ENCODE data around the gene LY86.

The LY86 gene

GRCh38 chr6:6588924-6589709 is 597 bp downstream of the LY86 start:
- no peak overlapping the region for H3K4me3 ChIP-seq (ENCODE audit: low read length)
- H3K4me1 ChIP-seq (ENCODE audit: insufficient read depth, low read length): no peaks in the 10 kb centered on the region
- no peak overlapping the region for H3K9ac ChIP-seq (ENCODE audit: low read depth, low read length)
- no peak overlapping the region for H3K27ac ChIP-seq (ENCODE audit: low read length)
- no peaks in the 10 kb centered on the region for H3K36me3 ChIP-seq (ENCODE audit: insufficient read depth, low read depth, low read length)
- no peaks in the 10 kb centered on the region for H3K27me3 ChIP-seq (ENCODE audit: insufficient read depth, low read length)
- no peaks in the 10 kb centered on the region for H3K9me3 ChIP-seq (ENCODE audit: insufficient read depth, low read depth, low read length)

- no peak overlapping the region for H3K9ac ChIP-seq (ENCODE audit: low read depth, low read length)
- no peaks in the 10 kb centered on the region for H3K27me3 ChIP-seq (ENCODE audit: insufficient read depth, low read length)
- H3K9me3 ChIP-seq (ENCODE audit: insufficient read depth, low read depth, low read length): no peaks in the 10 kb centered on the region
- H3K27ac ChIP-seq (ENCODE audit: low read length): no peak overlapping the region
- H3K4me3 ChIP-seq (ENCODE audit: low read length): no peak overlapping the region
- H3K4me1 ChIP-seq (ENCODE audit: insufficient read depth, low read length): no peaks in the 10 kb centered on the region
- no peaks in the 10 kb centered on the region for H3K36me3 ChIP-seq (ENCODE audit: insufficient read depth, low read depth, low read length)
Observed at GRCh38 chr6:6590530-6590929, 2.0 kb downstream of the LY86 start.

GRCh38 chr6:6591778-6592465 is 3.4 kb downstream of the LY86 start:
- Histone ChIP-seq H3K9ac (ENCODE audit: low read depth, low read length) (no peak overlapping the region), H3K27me3 (ENCODE audit: insufficient read depth, low read length) (no peaks in the 10 kb centered on the region), H3K4me3 (ENCODE audit: low read length) (no peak overlapping the region), H3K4me1 (ENCODE audit: insufficient read depth, low read length) (no peaks in the 10 kb centered on the region), H3K27ac (ENCODE audit: low read length) (no peak overlapping the region), H3K36me3 (ENCODE audit: insufficient read depth, low read depth, low read length) (no peaks in the 10 kb centered on the region), H3K9me3 (ENCODE audit: insufficient read depth, low read depth, low read length) (no peaks in the 10 kb centered on the region)

- no peaks in the 10 kb centered on the region for H3K36me3 ChIP-seq (ENCODE audit: insufficient read depth, low read depth, low read length)
- H3K27me3 ChIP-seq (ENCODE audit: insufficient read depth, low read length): no peaks in the 10 kb centered on the region
- H3K9me3 ChIP-seq (ENCODE audit: insufficient read depth, low read depth, low read length): no peaks in the 10 kb centered on the region
- H3K27ac ChIP-seq (ENCODE audit: low read length): no peak overlapping the region
- H3K9ac ChIP-seq (ENCODE audit: low read depth, low read length): no peak overlapping the region
- H3K4me1 ChIP-seq (ENCODE audit: insufficient read depth, low read length): no peaks in the 10 kb centered on the region
- H3K4me3 ChIP-seq (ENCODE audit: low read length): no peak overlapping the region
Observed at GRCh38 chr6:6592826-6593475, 4.4 kb downstream of the LY86 start.

- Histone ChIP-seq H3K4me1 (ENCODE audit: insufficient read depth, low read length) (no peaks in the 10 kb centered on the region), H3K4me3 (ENCODE audit: low read length) (no peak overlapping the region), H3K36me3 (ENCODE audit: insufficient read depth, low read depth, low read length) (no peaks in the 10 kb centered on the region), H3K9ac (ENCODE audit: low read depth, low read length) (no peak overlapping the region), H3K9me3 (ENCODE audit: insufficient read depth, low read depth, low read length) (no peaks in the 10 kb centered on the region), H3K27ac (ENCODE audit: low read length) (no peak overlapping the region), H3K27me3 (ENCODE audit: insufficient read depth, low read length) (no peaks in the 10 kb centered on the region)
Observed at GRCh38 chr6:6593867-6594468, 5.4 kb downstream of the LY86 start.

GRCh38 chr6:6595025-6595424 is 6.5 kb downstream of the LY86 start:
- H3K36me3 ChIP-seq (ENCODE audit: insufficient read depth, low read depth, low read length): no peaks in the 10 kb centered on the region
- H3K4me3 ChIP-seq (ENCODE audit: low read length): no peak overlapping the region
- no peaks in the 10 kb centered on the region for H3K9me3 ChIP-seq (ENCODE audit: insufficient read depth, low read depth, low read length)
- H3K27ac ChIP-seq (ENCODE audit: low read length): no peak overlapping the region
- no peaks in the 10 kb centered on the region for H3K4me1 ChIP-seq (ENCODE audit: insufficient read depth, low read length)
- no peaks in the 10 kb centered on the region for H3K27me3 ChIP-seq (ENCODE audit: insufficient read depth, low read length)
- no peak overlapping the region for H3K9ac ChIP-seq (ENCODE audit: low read depth, low read length)

GRCh38 chr6:6595952-6596351 is 7.4 kb downstream of the LY86 start:
- no peak overlapping the region for H3K27ac ChIP-seq (ENCODE audit: low read length)
- H3K9me3 ChIP-seq (ENCODE audit: insufficient read depth, low read depth, low read length): no peaks in the 10 kb centered on the region
- no peaks in the 10 kb centered on the region for H3K36me3 ChIP-seq (ENCODE audit: insufficient read depth, low read depth, low read length)
- H3K9ac ChIP-seq (ENCODE audit: low read depth, low read length): no peak overlapping the region
- H3K4me1 ChIP-seq (ENCODE audit: insufficient read depth, low read length): no peaks in the 10 kb centered on the region
- H3K4me3 ChIP-seq (ENCODE audit: low read length): no peak overlapping the region
- H3K27me3 ChIP-seq (ENCODE audit: insufficient read depth, low read length): no peaks in the 10 kb centered on the region

- no peaks in the 10 kb centered on the region for H3K4me1 ChIP-seq (ENCODE audit: insufficient read depth, low read length)
- no peak overlapping the region for H3K27ac ChIP-seq (ENCODE audit: low read length)
- no peak overlapping the region for H3K9ac ChIP-seq (ENCODE audit: low read depth, low read length)
- H3K36me3 ChIP-seq (ENCODE audit: insufficient read depth, low read depth, low read length): no peaks in the 10 kb centered on the region
- no peaks in the 10 kb centered on the region for H3K9me3 ChIP-seq (ENCODE audit: insufficient read depth, low read depth, low read length)
- H3K27me3 ChIP-seq (ENCODE audit: insufficient read depth, low read length): no peaks in the 10 kb centered on the region
- no peak overlapping the region for H3K4me3 ChIP-seq (ENCODE audit: low read length)
Observed at GRCh38 chr6:6596529-6597328, 8.2 kb downstream of the LY86 start.

- no peaks in the 10 kb centered on the region for H3K9me3 ChIP-seq (ENCODE audit: insufficient read depth, low read depth, low read length)
- no peaks in the 10 kb centered on the region for H3K27me3 ChIP-seq (ENCODE audit: insufficient read depth, low read length)
- H3K27ac ChIP-seq (ENCODE audit: low read length): no peak overlapping the region
- H3K36me3 ChIP-seq (ENCODE audit: insufficient read depth, low read depth, low read length): no peaks in the 10 kb centered on the region
- no peak overlapping the region for H3K9ac ChIP-seq (ENCODE audit: low read depth, low read length)
- H3K4me3 ChIP-seq (ENCODE audit: low read length): no peak overlapping the region
- no peaks in the 10 kb centered on the region for H3K4me1 ChIP-seq (ENCODE audit: insufficient read depth, low read length)
Observed at GRCh38 chr6:6597682-6598081, 9.2 kb downstream of the LY86 start.

GRCh38 chr6:6599468-6599873 is 11.0 kb downstream of the LY86 start:
- no peak overlapping the region for H3K27ac ChIP-seq (ENCODE audit: low read length)
- no peak overlapping the region for H3K9ac ChIP-seq (ENCODE audit: low read depth, low read length)
- no peaks in the 10 kb centered on the region for H3K4me1 ChIP-seq (ENCODE audit: insufficient read depth, low read length)
- H3K9me3 ChIP-seq (ENCODE audit: insufficient read depth, low read depth, low read length): no peaks in the 10 kb centered on the region
- no peaks in the 10 kb centered on the region for H3K36me3 ChIP-seq (ENCODE audit: insufficient read depth, low read depth, low read length)
- H3K4me3 ChIP-seq (ENCODE audit: low read length): no peak overlapping the region
- no peaks in the 10 kb centered on the region for H3K27me3 ChIP-seq (ENCODE audit: insufficient read depth, low read length)

GRCh38 chr6:6600875-6601274 is 12.4 kb downstream of the LY86 start:
- no peaks in the 10 kb centered on the region for H3K4me1 ChIP-seq (ENCODE audit: insufficient read depth, low read length)
- H3K4me3 ChIP-seq (ENCODE audit: low read length): no peak overlapping the region; the same call in 1 of the 2 replicates
- no peak overlapping the region for H3K27ac ChIP-seq (ENCODE audit: low read length)
- no peaks in the 10 kb centered on the region for H3K36me3 ChIP-seq (ENCODE audit: insufficient read depth, low read depth, low read length)
- H3K27me3 ChIP-seq (ENCODE audit: insufficient read depth, low read length): no peaks in the 10 kb centered on the region
- no peaks in the 10 kb centered on the region for H3K9me3 ChIP-seq (ENCODE audit: insufficient read depth, low read depth, low read length)
- no peak overlapping the region for H3K9ac ChIP-seq (ENCODE audit: low read depth, low read length)
